OCI-LY1 (cell line): ENCODE results near the gene ARHGEF28.

Experiments
- CTCF ChIP-seq: fragments of 200-600 bp; sonication (generic), shearing (Covaris generic); IDR thresholded peaks from 2 replicates; pipeline ENCODE4 v1.5.1; 2017; ENCODE audit warnings: mild to moderate bottlenecking, antibody characterized with exemption, low read length, moderate library complexity, mixed read lengths
- EZH2 ChIP-seq: fragments of 200-600 bp; sonication (generic), shearing (Covaris generic); IDR thresholded peaks from 2 replicates; pipeline ENCODE4 v1.8.0; 2017; ENCODE audit warnings: borderline replicate concordance, mixed run types, mild to moderate bottlenecking, antibody characterized with exemption, low read length, moderate library complexity, mixed read lengths

- TF ChIP-seq EZH2, result no peak
- no peak for TF ChIP-seq CTCF
Observed at GRCh38 chr5:73691302-73692080, 65.5 kb downstream of the ARHGEF28 start.
